GM13977 (cell line): ENCODE results near the gene PRMT7.

Experiments used
- DNase-seq: peaks from one replicate; pipeline ENCODE4 v3.0.0; 2012; ENCODE audit warnings: low spot score
- in situ Hi-C: fragments of 300-500 bp; cut with MboI; formaldehyde crosslinking; loops from one replicate; pipeline ENCODE4 v1.12.0; 2022; ENCODE audit warnings: low sequenced_read_pairs, low pct_unique_long_range_greater_than_20kb, mixed read lengths, inconsistent platforms; ENCODE audit not compliant: unreplicated experiment
- TF ChIP-seq, protein P1 (sequence below): IDR thresholded peaks from 2 replicates; pipeline ENCODE4 v1.5.1; 2012; ENCODE audit warnings: mild to moderate bottlenecking, control low read depth; ENCODE audit not compliant: insufficient read depth; ENCODE audit errors: extremely low read depth, missing control alignments

The PRMT7 gene

DNA sequence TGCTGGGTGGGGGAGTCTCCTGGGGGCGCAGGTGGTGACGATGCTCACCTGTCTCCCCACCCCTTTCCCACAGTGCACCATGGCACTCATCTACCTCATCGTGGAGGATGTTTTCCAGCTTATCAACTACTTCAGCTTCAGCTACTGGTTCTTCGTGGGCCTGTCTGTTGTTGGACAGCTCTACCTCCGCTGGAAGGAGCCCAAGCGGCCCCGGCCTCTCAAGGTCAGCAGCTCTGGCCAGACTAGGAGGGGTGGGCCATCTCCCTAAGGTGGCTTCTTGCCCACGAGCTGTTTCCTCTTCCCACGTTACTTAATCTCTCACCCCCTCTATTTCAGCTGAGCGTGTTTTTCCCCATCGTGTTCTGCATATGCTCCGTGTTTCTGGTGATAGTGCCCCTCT is 14.5 kb upstream of the PRMT7 start:
- DNase-seq = no peak
- in situ Hi-C loops = no loop called here
- TF ChIP-seq, protein P1, sequence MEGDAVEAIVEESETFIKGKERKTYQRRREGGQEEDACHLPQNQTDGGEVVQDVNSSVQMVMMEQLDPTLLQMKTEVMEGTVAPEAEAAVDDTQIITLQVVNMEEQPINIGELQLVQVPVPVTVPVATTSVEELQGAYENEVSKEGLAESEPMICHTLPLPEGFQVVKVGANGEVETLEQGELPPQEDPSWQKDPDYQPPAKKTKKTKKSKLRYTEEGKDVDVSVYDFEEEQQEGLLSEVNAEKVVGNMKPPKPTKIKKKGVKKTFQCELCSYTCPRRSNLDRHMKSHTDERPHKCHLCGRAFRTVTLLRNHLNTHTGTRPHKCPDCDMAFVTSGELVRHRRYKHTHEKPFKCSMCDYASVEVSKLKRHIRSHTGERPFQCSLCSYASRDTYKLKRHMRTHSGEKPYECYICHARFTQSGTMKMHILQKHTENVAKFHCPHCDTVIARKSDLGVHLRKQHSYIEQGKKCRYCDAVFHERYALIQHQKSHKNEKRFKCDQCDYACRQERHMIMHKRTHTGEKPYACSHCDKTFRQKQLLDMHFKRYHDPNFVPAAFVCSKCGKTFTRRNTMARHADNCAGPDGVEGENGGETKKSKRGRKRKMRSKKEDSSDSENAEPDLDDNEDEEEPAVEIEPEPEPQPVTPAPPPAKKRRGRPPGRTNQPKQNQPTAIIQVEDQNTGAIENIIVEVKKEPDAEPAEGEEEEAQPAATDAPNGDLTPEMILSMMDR = no peak

DNA sequence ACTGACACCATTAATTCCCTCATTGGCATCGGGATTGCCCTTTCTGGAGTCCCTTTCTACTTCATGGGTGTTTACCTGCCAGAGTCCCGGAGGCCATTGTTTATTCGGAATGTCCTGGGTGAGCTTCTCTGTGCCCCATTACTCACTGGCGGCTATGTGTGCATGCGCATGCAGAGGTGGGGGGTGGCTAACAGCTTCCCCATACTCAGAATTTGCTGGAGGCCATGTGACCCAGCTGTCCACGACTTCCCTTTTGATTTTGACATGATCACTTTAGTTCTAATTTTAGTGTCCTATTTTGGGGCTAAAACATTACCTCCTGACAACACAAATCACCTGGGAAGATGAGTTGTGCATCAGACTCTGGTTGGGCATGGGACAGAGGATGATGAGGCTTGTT is 14.1 kb upstream of the PRMT7 start:
- TF ChIP-seq, protein P1 = no peak
- in situ Hi-C loops = no loop called here
- DNase-seq = no peak

DNA sequence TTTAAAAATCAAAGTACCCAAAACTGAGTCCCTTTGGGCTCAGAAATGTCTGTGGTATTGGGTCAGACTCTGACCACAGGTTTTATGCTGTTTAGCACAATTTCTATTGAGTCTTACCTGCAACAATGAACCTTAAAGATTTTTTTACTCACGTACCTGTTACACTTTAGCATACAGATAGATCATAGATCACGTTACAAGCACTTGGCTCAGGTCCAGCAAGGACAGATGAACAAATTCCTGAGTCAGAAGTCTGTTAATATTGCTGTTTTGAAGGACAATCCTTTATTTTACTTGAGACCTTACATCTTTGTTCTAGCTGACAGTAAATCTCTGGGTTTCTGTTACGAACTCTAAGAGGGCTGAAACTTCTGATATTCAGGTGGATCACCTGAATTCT is 12.9 kb upstream of the PRMT7 start:
- TF ChIP-seq, protein P1 = no peak
- no peak for DNase-seq
- in situ Hi-C loops = no loop called here

DNA sequence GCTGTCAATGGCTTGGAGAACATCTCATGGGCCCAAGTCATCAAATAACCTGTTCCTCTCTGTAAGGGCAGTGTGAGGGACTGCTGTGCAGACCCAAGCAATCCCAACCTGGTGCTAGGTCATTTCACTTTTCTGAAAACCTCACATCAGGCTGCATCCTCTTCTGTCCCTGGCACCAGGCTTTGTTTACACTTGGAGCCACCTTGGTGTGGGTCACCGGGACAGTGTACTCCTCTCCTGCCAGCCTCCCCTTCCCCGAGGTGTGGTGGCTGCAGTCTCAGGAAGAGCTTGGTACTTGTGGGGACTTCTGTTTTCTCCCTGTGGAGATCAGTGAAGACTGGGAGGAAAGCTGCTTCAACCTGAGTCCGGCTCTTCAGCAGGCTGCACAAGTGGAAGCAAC is 12.5 kb upstream of the PRMT7 start:
- TF ChIP-seq, protein P1 = no peak
- DNase-seq = no peak
- in situ Hi-C loops = no loop called here

DNA sequence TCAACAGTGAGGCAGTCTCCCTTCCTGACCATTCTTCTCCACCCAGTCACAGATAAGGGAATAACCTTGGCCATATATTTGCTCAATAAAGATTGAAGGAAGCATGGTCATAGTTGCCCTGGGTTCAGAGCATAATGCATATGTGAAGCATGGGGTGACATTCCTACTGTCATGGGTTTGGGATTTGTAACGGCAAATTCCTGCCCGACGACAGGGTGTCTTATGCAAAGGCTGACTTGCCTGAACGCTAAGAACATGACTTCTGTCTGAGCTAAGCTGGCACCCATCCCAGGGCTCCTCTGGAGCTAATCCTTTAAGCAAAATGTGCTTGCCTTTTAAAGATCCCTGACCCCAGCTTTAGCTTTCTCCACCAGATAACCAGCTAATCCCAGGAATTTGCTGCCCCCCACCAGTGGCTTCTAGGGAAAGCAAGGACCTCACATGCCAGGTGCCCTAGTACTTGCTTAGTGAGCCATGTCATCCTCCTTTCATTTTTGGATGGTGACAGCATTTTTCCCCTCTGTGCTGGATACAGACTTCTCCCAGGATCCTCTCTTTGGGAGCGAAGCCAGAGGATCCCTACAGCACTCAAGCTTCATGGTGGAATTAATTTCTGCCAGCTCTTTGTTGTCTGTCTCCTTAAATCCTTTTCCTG is 11.8 kb upstream of the PRMT7 start:
- DNase-seq = no peak
- in situ Hi-C loops = no loop called here
- TF ChIP-seq, protein P1 = no peak

DNA sequence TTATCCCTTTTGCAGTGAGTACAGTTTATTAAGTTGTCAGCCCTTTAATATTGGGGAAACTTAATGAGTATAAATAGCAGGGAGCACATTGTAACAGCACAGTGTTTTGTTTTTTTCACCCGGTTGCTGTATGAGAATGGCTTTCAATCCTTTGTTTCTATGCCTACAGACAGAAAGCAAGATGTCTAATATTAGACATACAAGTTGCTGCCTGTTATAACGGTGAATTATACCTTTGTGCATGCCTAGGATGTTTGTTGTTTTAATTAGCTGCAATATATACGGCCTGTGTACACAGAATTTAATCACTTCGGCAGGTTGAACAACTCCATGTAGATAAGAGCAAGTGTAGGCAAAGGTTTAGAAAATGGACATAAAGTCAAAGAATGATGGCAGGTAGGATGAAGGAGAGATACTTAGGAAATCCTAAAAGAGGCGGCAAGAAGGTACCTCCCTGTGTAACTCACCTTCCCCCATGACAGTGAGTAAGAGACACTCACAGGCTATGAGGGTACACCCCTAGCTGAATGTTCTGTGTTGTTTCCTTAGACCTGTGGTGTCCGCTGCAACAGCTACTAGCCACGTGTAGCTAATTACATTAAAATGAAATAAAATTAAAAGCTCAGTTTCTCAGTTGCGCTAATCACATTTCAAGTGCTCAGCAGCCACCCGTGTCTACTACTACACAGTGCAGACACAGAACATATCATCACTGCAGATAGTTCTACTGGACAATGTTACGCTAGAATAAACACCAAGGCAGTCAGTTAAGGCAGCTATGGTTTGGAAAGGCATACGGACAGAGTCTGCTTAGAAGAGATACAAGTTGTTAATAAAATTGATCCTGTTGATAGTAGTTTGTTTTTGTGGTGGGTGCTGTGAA is 11.0 kb upstream of the PRMT7 start:
- TF ChIP-seq, protein P1 = no peak
- in situ Hi-C loops = no loop called here
- DNase-seq = no peak
